CD4-positive, alpha-beta T cell (primary cell): Measurements from ENCODE around the gene PRKN. TPM values are rescaled to one million over a fixed set of nuclear protein-coding genes. Genes with fewer than 3 reads are reported as not detected.

Source experiments
- ATAC-seq: fragments of 200-7000 bp; cut with Tn5 transposase; one replicate; pipeline ENCODE4 v1.10.0; 2022; ENCODE audit warnings: mild to moderate bottlenecking; ENCODE audit not compliant: poor library complexity
- CTCF ChIA-PET: fragments of 350-600 bp; sonication (Branson Sonifier 250); formaldehyde crosslinking; loops from one replicate; lab custom pipeline; 2021; ENCODE audit warnings: antibody characterized with exemption, inconsistent platforms; lab: Charles Lee
- POLR2A ChIA-PET: fragments of 350-600 bp; sonication (Branson Sonifier 250); formaldehyde crosslinking; loops from one replicate; lab custom pipeline; 2021; ENCODE audit warnings: antibody characterized with exemption, inconsistent platforms; lab: Charles Lee
- DNase-seq, 14 experiments: peaks; one replicate each; pipeline ENCODE4 v3.0.0-alpha.2; 2013 to 2020; ENCODE audit warnings: mixed read lengths in 2 of 14
- H3K27ac ChIP-seq, 2 donors: one replicate each; pipeline versions ENCODE4 v1.5.1 to v1.7.0; 2013; ENCODE audit warnings: low read length in 2 of 2, low read depth in 1 of 2, mild to moderate bottlenecking in 1 of 2
- H3K27me3 ChIP-seq, 2 experiments: 1 replicate in 1 of 2; 2 replicates in 1 of 2; pipeline versions ENCODE4 v1.6.1 to v1.7.0; 2013; ENCODE audit warnings: low read length in 2 of 2, control low read depth in 1 of 2, mild to moderate bottlenecking in 1 of 2, moderate library complexity in 1 of 2; ENCODE audit not compliant: insufficient read depth in 2 of 2, control insufficient read depth in 1 of 2
- H3K36me3 ChIP-seq: one replicate; pipeline ENCODE4 v1.6.1; 2013; ENCODE audit warnings: low read length, control low read depth; ENCODE audit not compliant: insufficient read depth
- H3K4me1 ChIP-seq: one replicate; pipeline ENCODE4 v1.6.1; 2013; ENCODE audit warnings: low read length, control low read depth; ENCODE audit not compliant: insufficient read depth
- H3K4me3 ChIP-seq: one replicate; pipeline ENCODE4 v1.5.1; 2013; ENCODE audit warnings: mild to moderate bottlenecking, low read length, moderate library complexity
- H3K9me3 ChIP-seq, 2 experiments: 1 replicate in 1 of 2; 2 replicates in 1 of 2; pipeline versions ENCODE4 v1.6.1 to v1.7.0; 2013; ENCODE audit warnings: low read length in 2 of 2, mild to moderate bottlenecking in 2 of 2, control low read depth in 1 of 2, moderate library complexity in 1 of 2; ENCODE audit not compliant: control insufficient read depth in 1 of 2, insufficient read depth in 1 of 2
- H3K27ac Mint-ChIP-seq: one replicate; pipeline ENCODE4 v1.8.0; 2020; ENCODE audit warnings: mixed read lengths
- H3K27me3 Mint-ChIP-seq: one replicate; pipeline ENCODE4 v1.8.0; 2021; ENCODE audit warnings: mixed read lengths
- H3K36me3 Mint-ChIP-seq: one replicate; pipeline ENCODE4 v1.8.0; 2021; ENCODE audit warnings: low read depth, mixed read lengths
- H3K4me1 Mint-ChIP-seq: one replicate; pipeline ENCODE4 v1.8.0; 2021; ENCODE audit warnings: low read depth, mixed read lengths
- H3K4me3 Mint-ChIP-seq: one replicate; pipeline ENCODE4 v1.8.0; 2020; ENCODE audit warnings: mild to moderate bottlenecking, mixed read lengths
- H3K9me3 Mint-ChIP-seq: one replicate; pipeline ENCODE4 v1.8.0; 2020; ENCODE audit warnings: mixed read lengths
- intact Hi-C, 2 experiments: fragments of 100-400 bp; cut with DNase I in 1 of 2; cut with micrococcal nuclease in 1 of 2; formaldehyde crosslinking; loops; one replicate each; pipeline versions ENCODE4 v1.15.1 to v1.9.0; 2023 to 2025; cut with DNase I, micrococcal nuclease
- total RNA-seq, 174 experiments: library from RNA in 2 of 174; stranded (reverse) in 2 of 174; gene quantifications; one replicate each; pipeline ENCODE4 v1.2.3 and lab custom pipeline; 2021 to 2026
- TF ChIP-seq, protein P1 (sequence below): fragments of 200-600 bp; IDR thresholded peaks from one replicate; pipeline ENCODE4 v1.8.0; 2022; ENCODE audit warnings: antibody characterized with exemption, mild to moderate bottlenecking

PRKN gene
- total RNA-seq, 2 experiments from 2014 or later, result 5.2 to 5.4 TPM

DNA sequence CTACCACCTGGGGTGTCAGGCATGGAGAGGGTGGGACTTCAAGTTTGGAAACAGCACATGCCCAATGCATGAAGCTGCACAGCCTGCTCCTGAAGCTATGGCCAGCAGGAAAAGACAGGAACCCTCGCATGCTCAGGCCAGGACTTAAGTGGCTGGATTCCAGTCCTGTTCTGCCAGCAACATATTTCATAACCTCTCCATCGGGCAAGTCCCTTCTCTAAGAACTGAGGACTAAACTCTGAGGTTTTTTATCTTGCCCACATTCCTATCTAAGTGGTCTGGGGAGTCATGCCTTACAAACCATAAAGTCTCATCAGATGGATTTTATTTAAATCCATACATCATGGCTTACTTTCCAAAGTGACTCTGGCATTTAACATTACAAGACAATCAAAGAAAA is 1426.2 kb downstream of the PRKN start:
- no peak overlapping the region for H3K4me3 ChIP-seq
- ChIA-PET CTCF (no interaction called here), POLR2A (interaction anchor here (0.7 kb wide), 1 partner anchor 16 kb away, joined by 4 read pairs; no protein-coding TSS in a partner anchor)
- H3K27ac Mint-ChIP-seq, result no peak overlapping the region
- no peaks in the 10 kb centered on the region for H3K36me3 ChIP-seq
- no peaks in the 10 kb centered on the region for H3K27me3 ChIP-seq
- no peak for ATAC-seq
- no peak overlapping the region for H3K4me3 Mint-ChIP-seq
- no peaks in the 10 kb centered on the region for H3K4me1 ChIP-seq
- no peak overlapping the region for H3K27ac ChIP-seq
- no peaks in the 10 kb centered on the region for H3K4me1 Mint-ChIP-seq
- no peak for DNase-seq
- TF ChIP-seq, protein P1, sequence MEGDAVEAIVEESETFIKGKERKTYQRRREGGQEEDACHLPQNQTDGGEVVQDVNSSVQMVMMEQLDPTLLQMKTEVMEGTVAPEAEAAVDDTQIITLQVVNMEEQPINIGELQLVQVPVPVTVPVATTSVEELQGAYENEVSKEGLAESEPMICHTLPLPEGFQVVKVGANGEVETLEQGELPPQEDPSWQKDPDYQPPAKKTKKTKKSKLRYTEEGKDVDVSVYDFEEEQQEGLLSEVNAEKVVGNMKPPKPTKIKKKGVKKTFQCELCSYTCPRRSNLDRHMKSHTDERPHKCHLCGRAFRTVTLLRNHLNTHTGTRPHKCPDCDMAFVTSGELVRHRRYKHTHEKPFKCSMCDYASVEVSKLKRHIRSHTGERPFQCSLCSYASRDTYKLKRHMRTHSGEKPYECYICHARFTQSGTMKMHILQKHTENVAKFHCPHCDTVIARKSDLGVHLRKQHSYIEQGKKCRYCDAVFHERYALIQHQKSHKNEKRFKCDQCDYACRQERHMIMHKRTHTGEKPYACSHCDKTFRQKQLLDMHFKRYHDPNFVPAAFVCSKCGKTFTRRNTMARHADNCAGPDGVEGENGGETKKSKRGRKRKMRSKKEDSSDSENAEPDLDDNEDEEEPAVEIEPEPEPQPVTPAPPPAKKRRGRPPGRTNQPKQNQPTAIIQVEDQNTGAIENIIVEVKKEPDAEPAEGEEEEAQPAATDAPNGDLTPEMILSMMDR, result no peak
- H3K36me3 Mint-ChIP-seq, result no peaks in the 10 kb centered on the region
- intact Hi-C loops, result no loop called here
- H3K9me3 Mint-ChIP-seq, result no peaks in the 10 kb centered on the region
- no peaks in the 10 kb centered on the region for H3K27me3 Mint-ChIP-seq
- peaks cover 0 to 5% of the 10 kb centered on the region in 2 experiments for H3K9me3 ChIP-seq

DNA sequence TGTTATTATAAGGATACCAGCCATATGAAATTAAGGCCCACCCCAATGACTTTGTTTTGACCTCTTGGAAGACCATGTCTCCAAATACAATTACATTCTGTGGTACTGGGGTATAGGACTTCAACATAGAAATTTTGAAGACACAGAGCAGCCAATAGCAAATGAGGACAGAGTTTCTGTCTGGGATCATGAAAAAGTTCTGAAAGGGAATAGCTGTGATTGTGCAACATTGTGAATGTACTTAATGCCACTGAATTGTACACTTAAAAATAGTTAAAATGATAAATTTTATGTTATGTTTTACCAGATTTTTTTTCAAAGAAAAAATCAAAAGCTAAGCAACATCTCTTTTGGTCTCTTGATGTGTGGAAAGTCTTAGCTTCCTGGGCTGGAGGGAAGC is 1426.7 kb downstream of the PRKN start:
- H3K27me3 Mint-ChIP-seq, result no peaks in the 10 kb centered on the region
- no peak overlapping the region for H3K4me3 Mint-ChIP-seq
- Histone ChIP-seq H3K27ac (no peak overlapping the region), H3K27me3 (no peaks in the 10 kb centered on the region), H3K4me3 (no peak overlapping the region), H3K36me3 (no peaks in the 10 kb centered on the region), H3K9me3 (peaks cover 0 to 5% of the 10 kb centered on the region in 2 experiments), H3K4me1 (no peaks in the 10 kb centered on the region)
- no peak for ATAC-seq
- intact Hi-C loops, result no loop called here
- no peaks in the 10 kb centered on the region for H3K9me3 Mint-ChIP-seq
- no peaks in the 10 kb centered on the region for H3K36me3 Mint-ChIP-seq
- no peak overlapping the region for H3K27ac Mint-ChIP-seq
- DNase-seq, result no peak
- no peaks in the 10 kb centered on the region for H3K4me1 Mint-ChIP-seq
- POLR2A ChIA-PET, result no interaction called here
- CTCF ChIA-PET, result no interaction called here
- TF ChIP-seq, protein P1, result no peak

DNA sequence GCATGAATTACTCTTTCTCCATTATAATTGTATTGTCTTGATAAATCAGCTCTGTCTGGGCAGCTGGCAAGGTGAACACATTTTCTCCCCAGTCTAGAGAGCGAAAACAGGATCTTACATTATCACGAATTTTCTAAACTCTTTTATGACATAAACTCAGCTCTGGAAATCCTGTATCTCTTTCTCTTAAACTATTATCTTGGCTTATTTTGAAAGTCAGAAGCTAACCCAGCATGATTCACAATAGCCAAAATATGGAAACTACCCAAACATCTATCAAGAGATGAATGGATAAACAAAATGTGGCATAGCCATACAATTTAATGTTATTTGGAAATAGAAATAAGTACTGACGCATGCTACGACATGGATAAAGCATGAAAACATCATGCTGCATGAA is 1427.8 kb downstream of the PRKN start:
- Histone ChIP-seq H3K4me1 (no peaks in the 10 kb centered on the region), H3K27ac (no peak overlapping the region), H3K27me3 (no peaks in the 10 kb centered on the region), H3K36me3 (no peaks in the 10 kb centered on the region), H3K4me3 (no peak overlapping the region), H3K9me3 (peaks cover 0 to under 1% of the 10 kb centered on the region in 2 experiments)
- Mint-ChIP-seq H3K9me3 (no peaks in the 10 kb centered on the region), H3K36me3 (no peaks in the 10 kb centered on the region), H3K4me3 (no peak overlapping the region), H3K4me1 (no peaks in the 10 kb centered on the region), H3K27ac (no peak overlapping the region), H3K27me3 (no peaks in the 10 kb centered on the region)
- POLR2A ChIA-PET, result no interaction called here
- intact Hi-C loops, result no loop called here
- TF ChIP-seq, protein P1, result no peak
- CTCF ChIA-PET, result no interaction called here
- DNase-seq (no peak), ATAC-seq (no peak)

Other genes with a start within 250 kb of the PRKN start
- under 1 TPM; 0.66 to 0.81 TPM for gene PACRG, start 208 bp upstream of the PRKN start, total RNA-seq